Measurements from ENCODE around the gene FTO.

The FTO gene

DNA sequence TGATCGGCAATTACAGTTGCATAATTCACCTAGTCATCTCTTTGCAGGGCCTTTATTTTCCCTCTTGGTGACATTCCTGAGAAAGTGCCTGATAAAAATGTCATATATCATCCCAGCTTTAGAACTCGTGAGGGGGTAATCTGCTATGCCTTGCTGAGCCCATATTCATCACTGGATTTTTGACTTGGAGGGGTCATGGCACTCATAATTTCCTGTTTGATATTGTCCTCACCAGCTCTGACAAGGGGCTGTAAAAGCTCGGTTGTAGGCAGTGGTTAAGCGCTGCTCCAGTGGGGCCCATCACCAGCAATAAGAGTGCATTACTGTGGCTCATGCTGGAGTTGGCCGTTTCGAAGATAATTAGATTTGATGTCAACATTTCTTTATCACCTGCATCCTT, 355.4 kb downstream of the FTO start:
- DNase-seq (ENCODE audit: low spot score), result no peak

DNA sequence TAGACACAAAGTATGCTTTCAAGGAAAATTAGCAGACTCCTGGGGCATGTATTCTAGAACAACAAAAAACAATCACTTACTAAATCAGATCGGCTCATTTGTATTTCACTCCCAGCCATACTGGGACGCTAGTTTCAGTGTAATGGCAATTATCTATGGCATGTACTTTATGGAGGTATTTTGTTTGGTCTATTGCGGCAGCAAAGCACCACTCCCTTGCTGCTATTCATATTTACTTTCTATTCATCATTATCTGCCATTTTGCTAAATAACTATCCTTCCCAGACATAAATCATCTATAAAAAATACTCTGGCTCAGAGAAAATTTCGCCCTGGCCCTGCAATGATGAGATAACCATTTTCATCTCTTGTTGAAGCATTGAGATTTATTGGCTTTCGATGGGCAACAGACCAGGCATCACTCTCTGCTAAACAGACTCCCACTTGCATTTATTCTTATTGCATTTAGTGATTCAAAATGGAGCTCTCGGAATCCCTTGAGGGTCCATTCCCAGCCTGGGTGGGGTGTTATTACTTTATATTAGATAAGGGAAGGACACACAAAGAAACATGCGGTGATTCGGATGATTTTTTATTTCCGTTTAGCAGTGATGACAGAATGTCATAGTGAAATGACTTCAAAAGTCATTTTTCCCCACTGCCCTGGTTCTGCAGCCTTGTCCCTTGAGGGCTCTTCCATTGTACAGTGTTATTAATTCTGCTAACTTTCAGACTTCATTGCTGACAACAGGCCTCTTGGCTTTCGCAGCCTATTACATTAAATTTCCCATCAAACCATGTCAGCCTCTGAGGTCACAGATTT, 356.9 kb downstream of the FTO start:
- no peak for DNase-seq (ENCODE audit: low spot score)

GRCh38 chr16:54061454-54061853, 357.5 kb downstream of the FTO start:
- DNase-seq (ENCODE audit: low spot score), result no peak

DNA sequence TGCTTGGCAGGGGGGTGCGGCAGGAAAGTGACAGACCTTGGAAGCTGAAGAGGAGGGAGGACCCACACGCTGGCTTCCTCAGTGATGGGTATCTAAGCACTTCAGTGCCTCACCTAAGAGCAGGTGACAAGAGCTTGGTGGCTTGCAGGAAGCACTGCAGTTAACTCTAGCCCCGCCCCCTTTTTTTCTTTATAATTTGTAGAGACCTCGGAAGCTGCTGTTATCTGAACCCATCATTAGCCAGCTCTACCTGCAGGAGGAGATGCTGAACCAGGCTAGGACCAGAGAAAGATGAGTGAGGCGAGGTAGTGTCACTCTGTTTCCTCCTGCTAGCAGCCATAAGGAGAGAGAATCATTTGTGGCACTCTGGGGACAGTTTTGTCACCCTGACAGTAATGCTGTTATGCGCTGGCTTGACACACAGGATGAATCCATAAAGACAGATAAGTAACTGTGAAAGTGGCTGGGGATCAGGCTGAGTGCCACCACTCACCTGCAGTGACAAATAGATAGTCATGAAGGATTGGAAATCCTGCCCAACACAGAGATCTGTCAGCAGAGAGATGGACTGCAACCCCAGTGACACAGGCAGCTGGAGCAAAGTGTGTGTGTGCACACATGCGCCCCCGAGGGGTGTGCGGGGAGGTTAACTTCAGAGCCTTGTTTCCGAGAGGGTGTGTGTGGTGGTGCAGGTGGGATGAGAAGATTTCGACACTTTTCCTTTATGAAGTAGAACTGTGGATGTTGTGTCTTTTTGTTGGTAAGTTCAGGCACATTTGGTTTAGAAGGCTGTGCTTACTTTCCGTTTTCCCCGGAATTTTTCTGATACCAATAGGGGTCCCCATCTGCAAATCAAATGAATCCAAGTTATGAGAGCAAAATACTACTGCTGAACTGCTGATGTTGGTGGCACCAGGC, 358.7 kb downstream of the FTO start:
- no peak for DNase-seq (ENCODE audit: low spot score)

DNA sequence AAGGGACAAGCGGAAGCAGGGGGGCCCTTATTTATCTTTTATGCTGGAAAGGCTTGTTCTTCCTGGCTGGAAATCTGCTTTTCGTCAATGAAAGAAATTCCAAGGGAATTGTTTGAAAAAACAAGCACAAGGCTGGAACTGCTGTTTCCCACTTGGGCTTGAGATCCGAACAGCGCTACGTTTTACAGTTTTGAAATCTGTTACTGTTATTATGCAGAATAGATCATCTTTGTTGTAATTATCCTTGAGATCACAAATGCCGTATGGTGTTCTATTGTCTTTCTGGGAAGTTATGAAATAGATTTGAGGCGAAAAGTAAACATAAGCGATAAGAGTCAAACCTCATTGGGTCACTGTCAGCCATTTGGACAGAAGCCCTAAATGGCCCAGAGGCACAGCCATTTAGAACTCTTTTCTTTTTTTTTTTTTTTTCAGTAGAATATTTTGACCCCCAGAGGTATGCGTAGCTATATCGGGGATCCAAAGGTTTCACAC, 359.4 kb downstream of the FTO start:
- DNase-seq (ENCODE audit: low spot score), result no peak

- DNase-seq (ENCODE audit: low spot score), result no peak
These were observed 362.6 kb downstream of the FTO start for GRCh38 chr16:54066451-54067105.

- DNase-seq (ENCODE audit: low spot score), result no peak
These were observed 363.5 kb downstream of the FTO start for GRCh38 chr16:54067322-54068065.

- DNase-seq (ENCODE audit: low spot score), result no peak
These were observed 364.3 kb downstream of the FTO start for GRCh38 chr16:54068212-54068611.

DNA sequence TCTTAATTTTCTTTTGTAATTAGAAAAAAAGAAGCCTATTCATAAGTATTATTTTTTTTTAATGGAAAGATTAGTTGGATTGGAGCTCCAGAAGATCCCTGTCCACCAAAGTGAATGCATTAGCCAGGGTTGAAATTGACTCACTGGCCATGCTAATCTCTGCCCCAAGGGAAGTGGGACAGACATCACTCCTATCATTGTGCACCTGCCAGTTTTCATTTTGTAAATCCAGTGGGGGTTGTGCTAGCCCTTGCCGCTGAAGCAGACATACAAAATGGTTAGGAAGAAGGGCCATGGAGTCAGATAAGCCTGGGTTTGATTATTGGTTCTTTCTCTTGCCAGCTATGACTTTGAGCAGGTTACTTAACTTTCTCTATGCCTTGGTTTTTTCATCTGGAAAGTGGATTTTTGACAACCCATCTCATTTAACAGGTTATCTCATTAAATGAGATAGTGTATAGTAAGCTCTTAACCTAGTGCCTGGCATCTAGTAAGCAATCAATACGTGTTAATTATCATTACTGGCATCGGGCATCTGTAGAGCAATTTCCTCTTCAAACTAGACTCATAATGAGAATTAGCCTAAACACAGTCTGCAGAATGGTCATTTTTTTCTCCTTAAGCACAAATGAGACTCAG, 365.8 kb downstream of the FTO start:
- no peak for DNase-seq (ENCODE audit: low spot score)

DNA sequence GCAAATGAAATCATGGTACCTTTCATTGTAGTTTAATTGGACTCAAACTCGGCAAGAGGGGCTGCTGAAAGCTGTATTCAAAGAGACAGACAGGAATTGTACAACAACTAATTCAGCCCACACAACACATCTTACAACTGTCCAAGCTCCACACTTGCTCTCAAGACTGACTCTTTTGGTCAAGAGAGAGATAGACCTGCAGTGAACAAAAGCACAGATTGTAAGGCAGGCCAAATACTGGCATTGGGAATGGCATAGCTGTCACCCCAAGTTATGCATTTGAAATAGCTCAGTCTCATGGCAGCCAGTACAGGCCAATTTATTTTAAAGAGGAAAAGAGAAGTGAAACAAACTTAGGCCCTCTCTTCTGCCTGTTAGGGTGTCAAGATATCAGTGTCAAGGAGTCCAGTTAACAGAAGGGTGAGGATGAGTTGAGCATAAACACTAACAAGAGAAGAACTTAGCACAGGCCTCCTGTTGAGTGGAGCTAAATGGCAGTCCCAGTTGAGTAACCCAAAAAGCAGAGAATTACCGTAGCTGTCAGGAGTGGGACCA, 366.9 kb downstream of the FTO start:
- DNase-seq (ENCODE audit: low spot score), result no peak

- DNase-seq (ENCODE audit: low spot score), result no peak
These were observed 367.6 kb downstream of the FTO start for GRCh38 chr16:54071514-54071913.

- no peak for DNase-seq (ENCODE audit: low spot score)
These were observed 368.3 kb downstream of the FTO start for GRCh38 chr16:54072237-54072636.

GRCh38 chr16:54073356-54073755, 369.4 kb downstream of the FTO start:
- no peak for DNase-seq (ENCODE audit: low spot score)

- no peak for DNase-seq (ENCODE audit: low spot score)
These were observed 371.5 kb downstream of the FTO start for GRCh38 chr16:54075446-54075845.

DNA sequence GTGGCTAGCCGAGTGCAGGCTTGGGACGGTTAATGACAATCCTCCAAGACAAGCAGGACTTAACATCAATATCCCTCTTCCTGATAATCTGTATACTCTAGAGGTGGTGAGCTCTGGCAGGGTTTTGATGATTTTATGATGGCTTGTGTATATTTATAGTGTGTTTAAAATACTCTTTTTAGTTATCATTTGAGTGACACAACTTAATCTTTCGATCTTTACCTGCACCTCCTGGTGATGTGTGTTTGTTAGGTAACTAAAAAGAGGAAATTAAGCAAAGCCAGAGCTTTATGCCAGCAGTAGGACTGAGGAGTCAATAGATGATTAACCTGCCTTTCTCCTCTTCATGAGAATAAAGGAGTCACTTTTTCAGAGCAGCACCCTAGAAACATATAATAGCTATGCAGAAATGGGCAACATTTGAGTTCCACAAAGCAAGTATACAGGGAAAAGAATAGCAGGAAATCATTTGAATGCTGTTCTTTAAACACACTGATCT, 372.1 kb downstream of the FTO start:
- no peak for DNase-seq (ENCODE audit: low spot score)

DNA sequence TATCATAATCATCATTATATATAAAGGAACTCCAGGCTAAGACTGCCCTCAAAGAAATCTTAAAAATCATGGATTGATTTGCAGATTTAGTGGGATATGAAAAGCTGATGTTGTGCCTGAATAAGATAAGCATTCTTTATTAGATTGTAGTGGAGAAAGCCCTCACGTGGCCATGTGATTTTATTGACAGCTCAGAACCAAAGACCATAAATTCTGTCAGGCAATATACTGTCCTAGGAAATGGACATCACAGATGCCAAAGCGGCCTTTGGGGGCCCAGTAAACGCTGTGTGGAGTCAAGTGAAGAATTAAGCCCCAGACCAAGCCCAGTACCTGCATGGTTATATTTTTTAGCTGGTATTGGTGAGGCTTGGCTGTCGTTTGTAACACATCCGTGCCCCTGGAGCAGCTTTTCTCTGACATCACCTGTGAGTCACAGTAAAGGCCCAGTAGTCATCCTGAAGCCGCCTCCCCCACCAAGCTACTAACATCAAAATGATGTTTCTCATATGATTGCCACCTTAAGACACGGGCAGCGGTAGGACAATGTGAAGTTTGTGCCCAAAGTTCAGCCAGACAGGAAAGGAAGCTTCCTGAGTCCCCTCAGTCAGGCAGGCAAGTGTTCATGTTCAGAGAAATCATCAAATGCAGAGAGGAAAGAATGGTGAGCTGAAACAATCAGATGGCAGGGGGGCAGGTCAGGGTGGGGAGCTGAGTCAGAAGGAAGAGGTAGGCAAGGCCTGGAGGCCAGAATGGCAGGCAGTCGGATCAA, 373.3 kb downstream of the FTO start:
- DNase-seq (ENCODE audit: low spot score), result no peak

- no peak for DNase-seq (ENCODE audit: low spot score)
These were observed 376.6 kb downstream of the FTO start for GRCh38 chr16:54080524-54081008.

- DNase-seq (ENCODE audit: low spot score), result no peak
These were observed 382.8 kb downstream of the FTO start for GRCh38 chr16:54086791-54087190.

DNA sequence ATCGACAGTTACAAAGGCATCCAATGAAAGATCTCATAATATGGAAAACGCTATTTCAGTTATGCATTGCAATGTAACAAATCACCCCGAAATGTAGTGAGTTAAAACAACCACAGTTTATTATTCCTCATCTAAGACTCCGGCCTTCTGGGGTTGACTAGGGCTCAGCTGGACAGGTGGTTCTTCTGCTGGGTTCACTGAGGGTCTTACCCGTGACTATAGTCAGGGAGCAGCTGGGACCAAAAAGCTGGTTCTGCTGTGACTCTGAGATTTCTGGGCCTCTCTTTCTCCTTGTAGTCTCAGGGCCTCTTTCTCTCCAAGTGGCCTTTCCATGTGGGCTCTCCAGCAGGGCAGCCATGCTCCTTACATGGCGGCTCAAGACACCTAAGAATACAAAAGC, 386.6 kb downstream of the FTO start:
- no peak for DNase-seq (ENCODE audit: low spot score)

GRCh38 chr16:54093281-54093680, 389.3 kb downstream of the FTO start:
- no peak for DNase-seq (ENCODE audit: low spot score)
